GM12801 (cell line): Measurements from ENCODE around the gene ACTR8.

Experiments
- CTCF ChIP-seq: IDR thresholded peaks from one replicate; pipeline ENCODE4 v1.5.1; 2011; ENCODE audit warnings: control low read depth; ENCODE audit not compliant: insufficient read length; ENCODE audit errors: extremely low read depth

Gene ACTR8

GRCh38 chr3:53846134-53846850 lies 35.7 kb downstream of the ACTR8 start, which contains the start of the genes CHDH and IL17RB:
Gene CHDH, minus strand, starts transcription at chr3:53846419. Its CDS starts 22,411 bp downstream, at chr3:53824008.
Gene IL17RB, plus strand, starts transcription at chr3:53846568. Its CDS starts 21 bp downstream, at chr3:53846589.
- TF ChIP-seq CTCF, result no peak

GRCh38 chr3:53845881-53846133 lies 36.1 kb downstream of the ACTR8 start:
- no peak for TF ChIP-seq CTCF

- TF ChIP-seq CTCF, result no peak
Observed at GRCh38 chr3:53845103-53845880, 36.7 kb downstream of the ACTR8 start.

GRCh38 chr3:53844262-53845102 lies 37.5 kb downstream of the ACTR8 start:
- no peak for TF ChIP-seq CTCF

GRCh38 chr3:53843195-53844177 lies 38.5 kb downstream of the ACTR8 start:
- TF ChIP-seq CTCF, result no peak

GRCh38 chr3:53842436-53843194 lies 39.3 kb downstream of the ACTR8 start:
- TF ChIP-seq CTCF, result no peak
